ENCODE data around the gene TOR1AIP1. TPM values are rescaled to one million over a fixed set of nuclear protein-coding genes. Genes with fewer than 3 reads are reported as not detected.

The TOR1AIP1 gene
- polyA plus RNA-seq, 1 experiment = 16.4 TPM

DNA sequence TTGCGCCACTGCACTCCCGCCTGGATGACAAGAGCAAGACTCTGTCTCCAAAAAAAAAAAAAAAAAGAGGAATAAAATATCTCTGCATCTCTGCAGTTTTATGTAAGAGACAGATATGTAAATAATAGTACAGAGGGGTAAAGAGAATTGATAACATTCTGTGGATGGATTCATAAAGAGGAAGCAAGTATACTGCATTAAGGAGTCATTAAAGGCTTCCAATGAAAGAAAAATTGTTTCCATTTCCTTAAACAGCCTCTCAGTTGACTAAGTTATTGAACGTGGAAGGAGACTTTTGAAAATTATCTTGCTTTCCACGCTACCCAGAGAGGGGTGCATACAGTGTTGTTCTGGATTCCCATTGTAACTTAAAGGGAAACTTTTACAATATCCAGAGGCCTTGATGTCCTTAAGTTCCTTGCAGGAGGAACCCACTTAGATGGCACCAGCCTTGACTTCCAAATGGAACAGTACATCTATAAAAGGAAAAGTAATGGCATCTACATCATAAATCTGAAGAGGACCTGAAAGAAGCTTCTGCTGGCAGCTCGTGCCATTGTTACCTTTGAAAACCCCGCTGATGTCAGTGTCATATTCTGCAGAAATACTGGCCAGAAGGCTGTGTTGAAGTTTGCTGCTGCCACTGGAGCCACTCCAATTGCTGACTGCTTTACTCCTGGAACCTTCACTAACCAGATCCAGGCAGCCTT is 86.4 kb downstream of the TOR1AIP1 start:
- H3K4me3 ChIP-seq (ENCODE audit: low read depth, low read length) = no peak overlapping the region
- TF ChIP-seq, protein P1, sequence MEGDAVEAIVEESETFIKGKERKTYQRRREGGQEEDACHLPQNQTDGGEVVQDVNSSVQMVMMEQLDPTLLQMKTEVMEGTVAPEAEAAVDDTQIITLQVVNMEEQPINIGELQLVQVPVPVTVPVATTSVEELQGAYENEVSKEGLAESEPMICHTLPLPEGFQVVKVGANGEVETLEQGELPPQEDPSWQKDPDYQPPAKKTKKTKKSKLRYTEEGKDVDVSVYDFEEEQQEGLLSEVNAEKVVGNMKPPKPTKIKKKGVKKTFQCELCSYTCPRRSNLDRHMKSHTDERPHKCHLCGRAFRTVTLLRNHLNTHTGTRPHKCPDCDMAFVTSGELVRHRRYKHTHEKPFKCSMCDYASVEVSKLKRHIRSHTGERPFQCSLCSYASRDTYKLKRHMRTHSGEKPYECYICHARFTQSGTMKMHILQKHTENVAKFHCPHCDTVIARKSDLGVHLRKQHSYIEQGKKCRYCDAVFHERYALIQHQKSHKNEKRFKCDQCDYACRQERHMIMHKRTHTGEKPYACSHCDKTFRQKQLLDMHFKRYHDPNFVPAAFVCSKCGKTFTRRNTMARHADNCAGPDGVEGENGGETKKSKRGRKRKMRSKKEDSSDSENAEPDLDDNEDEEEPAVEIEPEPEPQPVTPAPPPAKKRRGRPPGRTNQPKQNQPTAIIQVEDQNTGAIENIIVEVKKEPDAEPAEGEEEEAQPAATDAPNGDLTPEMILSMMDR (IDR thresholded peaks at IDR 0.05; ENCODE audit: insufficient read depth, low read depth, low read length) = no peak
- H3K27me3 ChIP-seq (ENCODE audit: control insufficient read depth, insufficient read depth, low read length) = no peaks in the 10 kb centered on the region
- POLR2A ChIA-PET = no interaction called here
- peaks cover 3% of the 10 kb centered on the region for H3K36me3 ChIP-seq (ENCODE audit: control insufficient read depth, insufficient read depth, low read length)
- CTCF ChIA-PET = no interaction called here
- no peak for DNase-seq (ENCODE audit: low read depth)

DNA sequence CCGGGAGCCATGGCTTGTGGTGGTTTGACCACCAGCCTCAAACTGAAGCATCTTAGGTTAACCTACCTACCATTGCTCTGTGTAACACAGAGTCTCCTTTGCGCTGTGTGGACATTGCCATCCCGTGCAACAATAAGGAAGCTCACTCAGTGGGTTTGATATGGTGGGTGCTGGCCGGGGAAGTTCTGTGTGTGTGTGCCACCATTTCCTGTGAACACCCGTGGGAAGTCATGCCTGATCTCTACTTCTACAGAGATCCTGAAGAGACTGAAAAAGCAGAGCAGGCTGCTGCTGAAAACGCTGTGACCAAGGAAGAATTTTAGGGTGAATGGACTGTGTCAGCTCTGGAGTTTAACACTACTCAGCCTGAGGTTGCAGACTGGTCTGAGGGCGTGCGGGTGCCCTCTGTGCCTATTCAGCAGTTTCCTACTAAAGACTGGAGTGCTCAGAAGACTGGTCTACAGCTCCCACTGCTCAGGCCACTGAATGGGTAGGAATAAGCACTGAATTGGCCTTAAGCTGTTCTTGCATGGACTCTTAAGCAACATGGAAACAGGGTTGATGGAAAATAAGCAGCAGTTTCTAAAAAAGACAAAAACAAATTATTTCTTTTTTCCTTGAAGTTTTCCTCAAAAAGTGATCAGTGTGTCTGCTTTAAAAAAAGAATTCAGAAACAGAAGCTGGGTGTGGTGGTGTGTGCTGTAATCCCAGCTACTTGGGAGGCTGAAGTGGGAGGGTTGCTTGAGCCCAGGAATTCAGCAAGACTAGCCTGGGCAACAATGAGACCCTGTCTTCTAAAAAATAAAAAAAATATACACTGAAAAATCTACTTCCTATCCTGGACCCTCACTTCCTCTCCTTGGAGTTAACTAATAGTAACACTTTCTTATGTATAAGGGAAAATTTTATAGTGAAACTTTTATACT is 87.2 kb downstream of the TOR1AIP1 start:
- no peak overlapping the region for H3K4me3 ChIP-seq (ENCODE audit: low read depth, low read length)
- TF ChIP-seq, protein P1 (IDR thresholded peaks at IDR 0.05; ENCODE audit: insufficient read depth, low read depth, low read length) = no peak
- H3K27me3 ChIP-seq (ENCODE audit: control insufficient read depth, insufficient read depth, low read length) = no peaks in the 10 kb centered on the region
- no peak for DNase-seq (ENCODE audit: low read depth)
- CTCF ChIA-PET = no interaction called here
- POLR2A ChIA-PET = no interaction called here
- H3K36me3 ChIP-seq (ENCODE audit: control insufficient read depth, insufficient read depth, low read length) = peaks cover 3% of the 10 kb centered on the region

Other genes starting within 250 kb of the TOR1AIP1 start
- gene FAM163A, start 139.0 kb upstream of the TOR1AIP1 start, polyA plus RNA-seq (2011; rRNA removed) = not detected in 2 replicates
- 17.4 and 33.4 TPM in 2 replicates for gene TOR1AIP2, start 4.5 kb upstream of the TOR1AIP1 start, polyA plus RNA-seq (2011; rRNA removed)
- 5.4 and 9.9 TPM in 2 replicates for gene CEP350, start 72.5 kb downstream of the TOR1AIP1 start, polyA plus RNA-seq (2011; rRNA removed)